Neural crest cell (in vitro differentiated cells): ENCODE results near the gene NR2C2. TPM values are rescaled to one million over a fixed set of nuclear protein-coding genes. Genes with fewer than 3 reads are reported as not detected.

Experiments
- DNase-seq: peaks from one replicate; pipeline ENCODE4 v3.0.0; 2021; ENCODE audit warnings: low read depth, mixed read lengths, low spot score
- H3K27ac Mint-ChIP-seq: one replicate; pipeline ENCODE4 v1.8.0; 2021; ENCODE audit warnings: mild to moderate bottlenecking, mixed read lengths; ENCODE audit not compliant: unreplicated experiment
- H3K27me3 Mint-ChIP-seq: 2 replicates; pipeline ENCODE4 v1.8.0; 2021; ENCODE audit warnings: low read depth, mild to moderate bottlenecking, mixed read lengths
- H3K36me3 Mint-ChIP-seq: 2 replicates; pipeline ENCODE4 v1.8.0; 2021; ENCODE audit warnings: low read depth, mild to moderate bottlenecking, mixed read lengths
- H3K4me1 Mint-ChIP-seq: 2 replicates; pipeline ENCODE4 v1.8.0; 2021; ENCODE audit warnings: mixed read lengths
- H3K4me3 Mint-ChIP-seq: one replicate; pipeline ENCODE4 v1.8.0; 2021; ENCODE audit warnings: mild to moderate bottlenecking, mixed read lengths
- H3K9me3 Mint-ChIP-seq: 2 replicates; pipeline ENCODE4 v1.8.0; 2021; ENCODE audit warnings: mixed read lengths
- CTCF ChIP-seq: fragments of 200-600 bp; sonication (generic); conservative IDR thresholded peaks from 2 replicates; pipeline ENCODE4 v1.5.0; 2021; ENCODE audit warnings: antibody characterized with exemption, mild to moderate bottlenecking
- total RNA-seq: library from RNA; stranded (reverse); gene quantifications from 2 replicates; pipeline ENCODE4 v1.2.1, GENCODE V29; 2021

NR2C2 gene
- total RNA-seq, 1 donor from 2014 or later, result 34.4 TPM

GRCh38 chr3:14957153-14957552 lies 9.8 kb downstream of the NR2C2 start:
- Mint-ChIP-seq H3K9me3 (no peaks in the 10 kb centered on the region), H3K36me3 (no peaks in the 10 kb centered on the region), H3K27ac (no peak overlapping the region), H3K4me1 (peaks cover 14% of the 10 kb centered on the region), H3K4me3 (no peak overlapping the region), H3K27me3 (no peaks in the 10 kb centered on the region)
- TF ChIP-seq CTCF, result no peak
- no peak for DNase-seq

GRCh38 chr3:14957925-14958324 lies 10.5 kb downstream of the NR2C2 start:
- no peaks in the 10 kb centered on the region for H3K27me3 Mint-ChIP-seq
- H3K9me3 Mint-ChIP-seq, result no peaks in the 10 kb centered on the region
- no peak for TF ChIP-seq CTCF
- H3K36me3 Mint-ChIP-seq, result peaks cover 3% of the 10 kb centered on the region
- no peak for DNase-seq
- peaks cover 14% of the 10 kb centered on the region for H3K4me1 Mint-ChIP-seq
- no peak overlapping the region for H3K4me3 Mint-ChIP-seq
- no peak overlapping the region for H3K27ac Mint-ChIP-seq

- no peak for DNase-seq
- peaks cover 14% of the 10 kb centered on the region for H3K4me1 Mint-ChIP-seq
- no peak for TF ChIP-seq CTCF
- no peaks in the 10 kb centered on the region for H3K27me3 Mint-ChIP-seq
- no peak overlapping the region for H3K27ac Mint-ChIP-seq
- no peaks in the 10 kb centered on the region for H3K9me3 Mint-ChIP-seq
- H3K36me3 Mint-ChIP-seq, result peaks cover 3% of the 10 kb centered on the region
- H3K4me3 Mint-ChIP-seq, result no peak overlapping the region
Measured at GRCh38 chr3:14959359-14959943, 12.1 kb downstream of the NR2C2 start.

- no peak for TF ChIP-seq CTCF
- Mint-ChIP-seq H3K4me1 (peaks cover 4% of the 10 kb centered on the region), H3K36me3 (peaks cover 15% of the 10 kb centered on the region), H3K27ac (no peak overlapping the region), H3K4me3 (no peak overlapping the region), H3K27me3 (no peaks in the 10 kb centered on the region), H3K9me3 (peaks cover 8% of the 10 kb centered on the region)
- DNase-seq, result no peak
Measured at GRCh38 chr3:14962762-14963161, 15.4 kb downstream of the NR2C2 start.

- H3K9me3 Mint-ChIP-seq, result peaks cover 8% of the 10 kb centered on the region
- H3K36me3 Mint-ChIP-seq, result peaks cover 20% of the 10 kb centered on the region
- no peak for TF ChIP-seq CTCF
- no peak overlapping the region for H3K27ac Mint-ChIP-seq
- H3K4me1 Mint-ChIP-seq, result no peaks in the 10 kb centered on the region
- H3K27me3 Mint-ChIP-seq, result no peaks in the 10 kb centered on the region
- DNase-seq, result no peak
- no peak overlapping the region for H3K4me3 Mint-ChIP-seq
Measured at GRCh38 chr3:14967285-14967684, 19.9 kb downstream of the NR2C2 start.

- H3K27me3 Mint-ChIP-seq, result no peaks in the 10 kb centered on the region
- DNase-seq, result no peak
- no peaks in the 10 kb centered on the region for H3K4me1 Mint-ChIP-seq
- TF ChIP-seq CTCF, result no peak
- peaks cover 34% of the 10 kb centered on the region for H3K36me3 Mint-ChIP-seq
- H3K27ac Mint-ChIP-seq, result no peak overlapping the region
- H3K9me3 Mint-ChIP-seq, result peaks cover 13% of the 10 kb centered on the region
- H3K4me3 Mint-ChIP-seq, result no peak overlapping the region
Measured at GRCh38 chr3:14969671-14970070, 22.3 kb downstream of the NR2C2 start.
